ENCODE measurements around the gene THTPA.

- TF ChIP-seq REST (IDR thresholded peaks at IDR 0.05; ENCODE audit: insufficient read depth in 1 of 2, low read depth in 2 of 2, low read length in 2 of 2) (no peak), POLR2AphosphoS5 (IDR thresholded peaks at IDR 0.05; ENCODE audit: low read depth, low read length) (peak; percentile 46; the same call in 1 of the 2 replicates), TAF1 (IDR thresholded peaks at IDR 0.05; ENCODE audit: borderline replicate concordance, insufficient read depth, low read length) (no peak)
Observed at GRCh38 chr14:23551266-23552028, 4.6 kb upstream of the THTPA start, which contains the start of gene ZFHX2.

All from PFSK-1 (cell line).